ENCODE measurements around the gene PACS2. TPM values are rescaled to one million over a fixed set of nuclear protein-coding genes. Genes with fewer than 3 reads are reported as not detected.

The PACS2 gene
- total RNA-seq, 1 experiment from 2014 or later: 55.2 TPM

GRCh38 chr14:105385698-105386365 lies 71.3 kb downstream of the PACS2 start:
- in situ Hi-C loops (cut with HindIII; ENCODE audit: low pct_unique_long_range_greater_than_20kb, low sequenced_read_pairs): no loop called here
- Histone ChIP-seq H3K4me3 (ENCODE audit: low read depth in 2 of 2, low read length in 2 of 2) (no peak overlapping the region), H3K9me3 (ENCODE audit: control insufficient read depth, insufficient read depth, low read depth, low read length) (no peaks in the 10 kb centered on the region), H3K27ac (ENCODE audit: low read length) (no peak overlapping the region), H3K4me1 (ENCODE audit: control insufficient read depth, insufficient read depth, low read length) (no peaks in the 10 kb centered on the region), H3K36me3 (ENCODE audit: control insufficient read depth, insufficient read depth, low read length) (no peaks in the 10 kb centered on the region), H3K27me3 (ENCODE audit: control insufficient read depth, insufficient read depth, low read length) (no peaks in the 10 kb centered on the region)
- ChIA-PET POLR2A (no interaction called here), CTCF (no interaction called here)
- intact Hi-C loops (cut with micrococcal nuclease; ENCODE audit: unreplicated experiment): no loop called here
- DNase-seq (ENCODE audit: low read depth, low spot score) (no peak), ATAC-seq (no peak)
- TF ChIP-seq SIN3A (IDR thresholded peaks at IDR 0.05; ENCODE audit: borderline replicate concordance, insufficient read depth, low read depth, low read length) (no peak), CTCF (IDR thresholded peaks at IDR 0.05) (no peak), REST (IDR thresholded peaks at IDR 0.05; ENCODE audit: insufficient read depth in 1 of 2, low read depth in 2 of 2, low read length in 1 of 2) (no peak), POLR2AphosphoS5 (IDR thresholded peaks at IDR 0.05; ENCODE audit: low read depth, low read length) (no peak), TCF7L2 (IDR thresholded peaks at IDR 0.05; ENCODE audit: low read depth, low read length) (no peak)
- BruUV-seq (replicated peaks): no TSS peak

- TF ChIP-seq POLR2AphosphoS5 (IDR thresholded peaks at IDR 0.05; ENCODE audit: low read depth, low read length) (no peak), CTCF (IDR thresholded peaks at IDR 0.05) (no peak), TCF7L2 (IDR thresholded peaks at IDR 0.05; ENCODE audit: low read depth, low read length) (no peak), REST (IDR thresholded peaks at IDR 0.05; ENCODE audit: insufficient read depth in 1 of 2, low read depth in 2 of 2, low read length in 1 of 2) (no peak), SIN3A (IDR thresholded peaks at IDR 0.05; ENCODE audit: borderline replicate concordance, insufficient read depth, low read depth, low read length) (no peak)
- no peak overlapping the region for H3K4me3 ChIP-seq (ENCODE audit: low read depth in 2 of 2, low read length in 2 of 2)
- no peaks in the 10 kb centered on the region for H3K36me3 ChIP-seq (ENCODE audit: control insufficient read depth, insufficient read depth, low read length)
- in situ Hi-C loops (cut with HindIII; ENCODE audit: low pct_unique_long_range_greater_than_20kb, low sequenced_read_pairs): no loop called here
- no peak overlapping the region for H3K27ac ChIP-seq (ENCODE audit: low read length)
- no peaks in the 10 kb centered on the region for H3K9me3 ChIP-seq (ENCODE audit: control insufficient read depth, insufficient read depth, low read depth, low read length)
- intact Hi-C loops (cut with micrococcal nuclease; ENCODE audit: unreplicated experiment): no loop called here
- no TSS peak for BruUV-seq (replicated peaks)
- ATAC-seq (no peak), DNase-seq (ENCODE audit: low read depth, low spot score) (no peak)
- H3K4me1 ChIP-seq (ENCODE audit: control insufficient read depth, insufficient read depth, low read length): no peaks in the 10 kb centered on the region
- no peaks in the 10 kb centered on the region for H3K27me3 ChIP-seq (ENCODE audit: control insufficient read depth, insufficient read depth, low read length)
- POLR2A ChIA-PET: no interaction called here
- CTCF ChIA-PET: no interaction called here
These were observed 72.3 kb downstream of the PACS2 start for GRCh38 chr14:105386581-105387529.
